K562 (cell line): Measurements from ENCODE around the gene SNX10. TPM values are rescaled to one million over a fixed set of nuclear protein-coding genes. Genes with fewer than 3 reads are reported as not detected.

Source experiments
- RERE ChIP-seq: sonication (generic); formaldehyde crosslinking; IDR thresholded peaks from 2 replicates; pipeline ENCODE4 v1.8.0; 2023; ENCODE audit warnings: missing genetic modification reagents, mild to moderate bottlenecking, borderline replicate concordance
- SFPQ ChIP-seq: fragments of 200-400 bp; formaldehyde crosslinking; IDR thresholded peaks from 2 replicates; pipeline ENCODE4 v1.6.1; 2017; ENCODE audit warnings: mild to moderate bottlenecking, low read depth, low read length, moderate library complexity
- ZNF583 ChIP-seq: fragments of 250-450 bp; sonication (Bioruptor Pico); IDR thresholded peaks from 2 replicates; pipeline ENCODE4 v1.4.0; 2020
- polyA plus RNA-seq, 8 experiments: library from polyadenylated mRNA; depleted of rRNA in 4 of 8; stranded (reverse) in 5 of 8; unstranded in 3 of 8; fragments of >200 nt; fragmentation: Nextera tagmentation in 2 of 8; fragmentation: Illumina TruSeq in 1 of 8; extraction: Ambion mirVana in 2 of 8; extraction: Trizol in 1 of 8; gene quantifications; 2 replicates each; pipeline versions ENCODE4 v1.2.1 to v1.2.3, GENCODE V29; 2011 to 2014; ENCODE audit warnings: inconsistent platforms in 1 of 8, missing spikeins in 1 of 8
- total RNA-seq, 7 experiments: library from RNA; depleted of rRNA in 6 of 7; stranded (reverse); fragments of >200 nt in 6 of 7; fragmentation: Illumina TruSeq in 2 of 7; extraction: Trizol in 2 of 7; gene quantifications; 2 replicates each; pipeline versions ENCODE4 v1.2.1 to v1.2.3, GENCODE V29; 2011 to 2021; ENCODE audit warnings: low replicate concordance in 1 of 7

Gene SNX10
- total and polyA plus RNA-seq, 9 of the 15 experiments (the other 6 are each of a cell fraction or from before 2014, with no cell fraction given) = 6.9 to 16.5 (median 11.5) TPM

- no peak for TF ChIP-seq RERE (CRISPR knock-in tag)
- TF ChIP-seq SFPQ = no peak
- no peak for TF ChIP-seq ZNF583
Measured at GRCh38 chr7:26390016-26390415, 98.4 kb downstream of the SNX10 start (continued).
